Forelimb muscle (tissue), 1 donor: ENCODE data around the gene DDIT4L. TPM values are rescaled to one million over a fixed set of nuclear protein-coding genes. Genes with fewer than 3 reads are reported as not detected.
"Not testable (repeated sequence)": the region's sequence is repeated elsewhere in the genome, so short reads cannot be mapped to it uniquely, and the experiment has no call there.

Experiments
- DNase-seq: peaks from one replicate; pipeline ENCODE4 v3.0.0-alpha.2; 2013; ENCODE audit warnings: low read depth
- polyA plus RNA-seq: library from polyadenylated mRNA; unstranded; fragments of 120-200 nt; gene quantifications from one replicate; pipeline ENCODE4 v1.2.1, GENCODE V29; 2013; ENCODE audit not compliant: insufficient read length

The DDIT4L gene
- polyA plus RNA-seq, 1 donor, result 12.5 TPM

- DNase-seq, result no peak
Observed at GRCh38 chr4:100166297-100167039, 23.8 kb downstream of the DDIT4L start.

GRCh38 chr4:100165809-100166208 lies 24.5 kb downstream of the DDIT4L start:
- DNase-seq, result no peak

- DNase-seq, result no peak
Observed at GRCh38 chr4:100164808-100165760, 25.2 kb downstream of the DDIT4L start.

- DNase-seq, result no peak
Observed at GRCh38 chr4:100162027-100162685, 28.1 kb downstream of the DDIT4L start.

- DNase-seq, result no peak
Observed at GRCh38 chr4:100149190-100149589, 41.1 kb downstream of the DDIT4L start.

- no peak for DNase-seq
Observed at GRCh38 chr4:100147684-100148083, 42.6 kb downstream of the DDIT4L start.

- no peak for DNase-seq
Observed at GRCh38 chr4:100147198-100147597, 43.1 kb downstream of the DDIT4L start.

GRCh38 chr4:100146756-100147155 lies 43.5 kb downstream of the DDIT4L start:
- DNase-seq, result no peak

GRCh38 chr4:100137320-100137719 lies 52.9 kb downstream of the DDIT4L start:
- not testable (repeated sequence) for DNase-seq

Other genes with a start within 250 kb of the DDIT4L start
- gene DNAJB14, start 243.8 kb downstream of the DDIT4L start, polyA plus RNA-seq, result 18.8 TPM
- gene H2AZ1, start 240.2 kb downstream of the DDIT4L start, polyA plus RNA-seq, result 156 TPM